Pancreas (tissue), 10 donors: Measurements from ENCODE around the gene HES7. TPM values are rescaled to one million over a fixed set of nuclear protein-coding genes. Genes with fewer than 3 reads are reported as not detected.

Experiments
- ATAC-seq, 4 donors: fragments of 200-7000 bp; cut with Tn5 transposase; one replicate each; pipeline versions ENCODE4 v1.8.0 to v1.9.1; 2020; ENCODE audit warnings: mild to moderate bottlenecking in 4 of 4, moderate library complexity in 4 of 4
- DNase-seq, 6 donors: peaks; one replicate each; pipeline ENCODE4 v3.0.0-alpha.2; 2020
- FAIRE-seq: peaks from 2 replicates; lab custom pipeline; 2012; peaks lifted over from hg19 to GRCh38; lab: Jason Lieb, UNC
- H3K27ac ChIP-seq, 4 donors: fragments of 200-600 bp; sonication (generic); 1 replicate in 3 of 4; 2 replicates in 1 of 4; pipeline versions ENCODE4 v1.5.0 to v1.8.0; 2020
- H3K27me3 ChIP-seq, 4 donors: fragments of 200-600 bp; one replicate each; pipeline ENCODE4 v1.8.0; 2021
- H3K36me3 ChIP-seq, 3 donors: fragments of 200-600 bp; sonication (generic) in 1 of 3; one replicate each; pipeline versions ENCODE4 v1.5.0 to v1.8.0; 2020 to 2021
- H3K4me1 ChIP-seq, 3 donors: fragments of 200-600 bp; one replicate each; pipeline ENCODE4 v1.8.0; 2021
- H3K4me3 ChIP-seq, 4 donors: fragments of 200-600 bp; sonication (generic) in 2 of 4; one replicate each; pipeline versions ENCODE4 v1.5.0 to v1.8.0; 2020 to 2021
- H3K9me3 ChIP-seq, 4 donors: fragments of 200-600 bp; one replicate each; pipeline ENCODE4 v1.8.0; 2021
- WGBS, 2 donors: extraction: QIAGEN DNeasy Blood & Tissue Kit; methylation state at CpG; one replicate each; pipeline ENCODE4 v1.1.7; 2013; 5-methylcytosine and 5-hydroxymethylcytosine counted together
- intact Hi-C, 3 donors: fragments of 100-400 bp; cut with DNase I; formaldehyde crosslinking; loops; one replicate each; pipeline versions ENCODE4 v1.11.1 to v1.14.2; 2022
- polyA plus RNA-seq, 2 donors: library from polyadenylated mRNA; stranded (reverse); fragments of 200-250 nt; gene quantifications; one replicate each; pipeline ENCODE4 v1.2.3, GENCODE V29; 2013
- total RNA-seq, 6 donors: library from RNA; stranded (reverse); fragmentation: NEBNext Ultra II Directional in 4 of 6; extraction: Animal tissue kit (Norgen Biotek cat#: 25700) in 4 of 6; gene quantifications; one replicate each; pipeline versions ENCODE4 v1.2.1 to v1.2.4, GENCODE V29; 2021 to 2023
- TF ChIP-seq, protein P1 (sequence below), 4 donors: fragments of 200-600 bp; sonication (generic) in 3 of 4; IDR thresholded peaks; one replicate each; pipeline versions ENCODE4 v1.5.0 to v1.8.0; 2021; ENCODE audit warnings: antibody characterized with exemption in 4 of 4
- donor health status: healthy with polysubstance abuse.
- donor health status: DM: no; HTN: no; CAD: no; lungs with moderate emphysema.
- donor health status: DM: no; HTN: no; CAD: no.
- donor health status: control.
- donor health status: control.
- donor health status: Bipolar disorder and iron deficiency.
- donor health status: DM: yes; HTN: yes; CAD: no.
- donor health status: DM: no; HTN: no; CAD: no.
- donor health status: DM: no; HTN: no; CAD: no.
- donor health status: DM: yes; HTN: yes; CAD: no.

HES7 gene
- total and polyA plus RNA-seq, 8 donors, result 0.08 to 0.16 TPM; not detected in 6

DNA sequence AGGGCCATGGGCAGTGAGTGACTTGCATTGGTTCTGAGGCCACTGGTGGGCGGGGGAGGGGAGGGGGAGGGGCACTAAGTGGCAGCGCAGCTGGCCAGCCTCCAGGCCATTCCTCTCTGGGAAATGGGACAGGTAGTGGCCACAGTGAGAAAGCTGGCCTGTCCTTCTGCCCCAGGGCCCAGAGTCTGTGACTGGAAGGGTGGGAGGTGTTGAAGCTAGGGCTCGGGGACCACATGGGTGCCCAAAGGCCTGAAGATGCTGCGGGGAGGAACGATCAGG is 36.0 kb downstream of the HES7 start:
- WGBS, 2 donors, result 49 to 65% methylated on average over 4 to 5 of the region's 5 CpGs
- intact Hi-C loops, result no loop called here
- Histone ChIP-seq H3K36me3 (no peaks in the 10 kb centered on the region), H3K9me3 (no peaks in the 10 kb centered on the region), H3K27me3 (no peaks in the 10 kb centered on the region), H3K4me1 (no peaks in the 10 kb centered on the region), H3K27ac (no peak overlapping the region), H3K4me3 (no peak overlapping the region)
- TF ChIP-seq, protein P1, sequence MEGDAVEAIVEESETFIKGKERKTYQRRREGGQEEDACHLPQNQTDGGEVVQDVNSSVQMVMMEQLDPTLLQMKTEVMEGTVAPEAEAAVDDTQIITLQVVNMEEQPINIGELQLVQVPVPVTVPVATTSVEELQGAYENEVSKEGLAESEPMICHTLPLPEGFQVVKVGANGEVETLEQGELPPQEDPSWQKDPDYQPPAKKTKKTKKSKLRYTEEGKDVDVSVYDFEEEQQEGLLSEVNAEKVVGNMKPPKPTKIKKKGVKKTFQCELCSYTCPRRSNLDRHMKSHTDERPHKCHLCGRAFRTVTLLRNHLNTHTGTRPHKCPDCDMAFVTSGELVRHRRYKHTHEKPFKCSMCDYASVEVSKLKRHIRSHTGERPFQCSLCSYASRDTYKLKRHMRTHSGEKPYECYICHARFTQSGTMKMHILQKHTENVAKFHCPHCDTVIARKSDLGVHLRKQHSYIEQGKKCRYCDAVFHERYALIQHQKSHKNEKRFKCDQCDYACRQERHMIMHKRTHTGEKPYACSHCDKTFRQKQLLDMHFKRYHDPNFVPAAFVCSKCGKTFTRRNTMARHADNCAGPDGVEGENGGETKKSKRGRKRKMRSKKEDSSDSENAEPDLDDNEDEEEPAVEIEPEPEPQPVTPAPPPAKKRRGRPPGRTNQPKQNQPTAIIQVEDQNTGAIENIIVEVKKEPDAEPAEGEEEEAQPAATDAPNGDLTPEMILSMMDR (IDR thresholded peaks at IDR 0.05), result no peak
- DNase-seq (peak in 1 of 6 donors; percentile 21), ATAC-seq (no peak), FAIRE-seq (no peak)

DNA sequence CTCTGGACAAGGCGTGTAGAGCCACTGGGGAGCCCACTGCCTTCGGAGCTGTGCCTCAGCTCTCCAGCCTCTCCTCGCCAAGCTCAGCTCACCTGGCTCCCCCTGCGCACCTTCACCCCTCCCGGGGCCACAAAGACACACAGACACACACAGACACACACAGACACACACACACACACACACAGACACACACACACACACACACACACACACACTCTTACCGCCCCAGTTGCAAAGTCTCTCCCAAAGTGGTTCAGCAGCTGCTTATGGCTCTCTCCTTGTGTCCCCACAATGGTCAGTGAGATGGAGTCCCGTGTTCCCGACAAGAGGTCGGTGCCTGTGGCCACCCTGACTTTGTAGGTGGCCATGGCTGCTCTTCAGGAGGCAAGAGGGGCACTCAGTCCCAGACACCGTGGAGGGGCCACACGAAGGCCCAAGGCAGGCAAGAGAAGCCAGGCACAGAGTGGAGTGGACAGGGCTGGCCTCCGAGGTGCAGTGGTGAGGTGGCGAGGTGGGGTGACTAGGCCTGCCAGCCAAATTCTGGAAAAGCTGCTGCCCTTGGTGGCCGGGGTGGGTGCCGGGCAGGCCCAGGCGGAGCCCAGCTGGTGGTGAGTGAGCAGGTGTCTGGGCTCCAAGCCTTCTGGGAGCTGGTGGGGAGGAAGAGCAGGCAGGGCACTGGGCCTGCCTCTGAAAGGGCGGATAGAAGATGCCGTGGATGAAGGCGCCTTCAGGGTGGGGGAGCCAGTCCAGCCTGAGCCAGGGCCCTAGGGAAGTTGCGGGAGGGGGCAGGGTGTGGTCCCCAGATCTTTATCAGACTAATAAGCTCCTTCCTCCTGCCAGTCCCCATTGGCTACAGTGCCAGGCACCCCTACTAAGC is 36.6 kb downstream of the HES7 start, which contains the start of gene ALOX12B:
TSS of gene ALOX12B (minus strand) at position 642 of the 877 bp plus-strand sequence. CDS start at position 368, 274 bp downstream.
- H3K27me3 ChIP-seq, result no peaks in the 10 kb centered on the region
- WGBS, 2 donors, result 71 to 76% methylated on average over 19 to 20 of the region's 20 CpGs
- TF ChIP-seq, protein P1 (IDR thresholded peaks at IDR 0.05), result no peak
- DNase-seq (peak in 1 of 6 donors; percentile 51), ATAC-seq (no peak), FAIRE-seq (no peak)
- no peaks in the 10 kb centered on the region for H3K9me3 ChIP-seq
- no peaks in the 10 kb centered on the region for H3K4me1 ChIP-seq
- no peak within 1 kb of the TSS for H3K27ac ChIP-seq
- H3K4me3 ChIP-seq, result no peak within 1 kb of the TSS
- intact Hi-C loops, result no loop called here
- no peaks in the 10 kb centered on the region for H3K36me3 ChIP-seq

DNA sequence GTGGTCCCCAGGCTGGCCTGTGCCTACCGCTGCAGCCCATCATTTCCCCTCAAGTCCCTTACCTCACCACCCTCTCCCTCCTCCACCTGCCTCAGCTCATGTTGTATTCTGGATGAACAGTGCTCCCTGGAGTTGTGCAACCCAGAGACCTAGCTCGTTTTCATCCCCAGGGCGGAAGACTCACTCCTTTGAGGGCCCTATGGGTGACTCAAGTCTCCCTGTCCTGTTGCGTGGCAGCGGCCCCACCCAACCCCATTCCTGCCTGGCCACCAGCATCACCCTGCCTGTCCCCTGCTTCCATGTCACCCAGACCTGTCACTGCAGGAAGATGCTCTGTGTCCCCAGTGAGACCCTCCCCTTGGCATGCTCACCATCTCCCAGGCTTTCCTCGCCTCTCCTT is 39.7 kb downstream of the HES7 start:
- no peaks in the 10 kb centered on the region for H3K9me3 ChIP-seq
- WGBS, 2 donors, result 76 to 84% methylated on average over 6 of the region's 6 CpGs
- intact Hi-C loops, result no loop called here
- TF ChIP-seq, protein P1 (IDR thresholded peaks at IDR 0.05), result no peak
- no peaks in the 10 kb centered on the region for H3K36me3 ChIP-seq
- no peak overlapping the region for H3K4me3 ChIP-seq
- peaks cover 0 to 3% (median 0%) of the 10 kb centered on the region in 3 donors for H3K4me1 ChIP-seq
- no peaks in the 10 kb centered on the region for H3K27me3 ChIP-seq
- ATAC-seq (no peak), FAIRE-seq (no peak), DNase-seq (no peak)
- no peak overlapping the region for H3K27ac ChIP-seq

DNA sequence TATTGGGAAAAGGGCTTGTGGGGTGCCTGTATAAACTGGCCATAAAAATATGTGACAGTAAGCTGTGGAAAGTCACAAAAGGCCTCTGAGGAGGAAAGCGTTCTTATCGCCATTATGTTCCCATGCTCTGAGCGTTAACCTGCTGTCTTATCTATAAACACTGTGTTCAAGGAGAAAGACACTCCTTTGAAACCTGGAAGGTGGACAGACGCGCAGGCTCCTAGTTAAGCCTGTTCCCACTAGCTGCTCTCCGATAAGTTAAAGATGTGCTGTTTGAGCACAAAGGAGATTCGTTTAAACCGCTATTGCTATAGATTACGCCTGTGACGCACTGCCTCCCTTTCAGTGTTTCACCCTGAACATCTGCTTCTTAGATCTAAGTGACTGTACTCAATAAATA is 41.6 kb downstream of the HES7 start:
- peaks cover 0 to 6% (median 0%) of the 10 kb centered on the region in 4 donors for H3K27me3 ChIP-seq
- peaks cover 0 to 4% (median 0%) of the 10 kb centered on the region in 3 donors for H3K4me1 ChIP-seq
- H3K4me3 ChIP-seq, result no peak overlapping the region
- ATAC-seq, result no peak
- intact Hi-C loops, result no loop called here
- no peaks in the 10 kb centered on the region for H3K9me3 ChIP-seq
- no peak for FAIRE-seq
- no peaks in the 10 kb centered on the region for H3K36me3 ChIP-seq
- TF ChIP-seq, protein P1 (IDR thresholded peaks at IDR 0.05), result no peak
- H3K27ac ChIP-seq, result no peak overlapping the region
- WGBS, 2 donors, result 68 to 75% methylated on average over 10 of the region's 10 CpGs
- no peak for DNase-seq

DNA sequence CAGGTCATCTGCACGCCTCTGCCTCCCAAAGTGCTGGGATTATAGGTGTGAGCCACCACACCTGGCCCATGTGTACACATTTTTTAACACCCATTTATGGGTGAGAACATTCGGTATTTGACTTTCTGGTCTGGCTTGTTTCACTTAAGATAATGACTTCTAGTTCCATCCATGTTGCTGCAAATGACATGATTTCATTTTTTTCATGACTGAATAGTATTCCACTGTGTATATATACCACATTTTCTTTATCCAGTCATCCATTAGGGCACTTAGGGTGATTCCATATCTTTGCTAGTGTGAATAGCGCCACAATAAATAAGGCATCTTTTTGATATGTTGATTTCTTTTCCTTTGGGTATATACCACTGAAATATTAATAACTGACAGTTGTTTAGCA is 42.0 kb downstream of the HES7 start:
- peaks cover 0 to 4% (median 0%) of the 10 kb centered on the region in 3 donors for H3K4me1 ChIP-seq
- intact Hi-C loops, result no loop called here
- no peak overlapping the region for H3K27ac ChIP-seq
- 73 to 84% methylated on average over 3 of the region's 3 CpGs for WGBS, 2 donors
- H3K27me3 ChIP-seq, result peaks cover 0 to 7% (median 0%) of the 10 kb centered on the region in 4 donors
- H3K36me3 ChIP-seq, result no peaks in the 10 kb centered on the region
- H3K9me3 ChIP-seq, result no peaks in the 10 kb centered on the region
- DNase-seq, result peak in 1 of 6 donors; percentile 7
- no peak overlapping the region for H3K4me3 ChIP-seq
- TF ChIP-seq, protein P1 (IDR thresholded peaks at IDR 0.05), result no peak
- FAIRE-seq, result no peak
- no peak for ATAC-seq
